ENCODE data around the gene PROSER2.

GRCh38 chr10:11898033-11898371, 74.8 kb downstream of the PROSER2 start:
- TF ChIP-seq SNAI2 (CRISPR knock-in tag; IDR thresholded peaks at IDR 0.05) (no peak), RARB (CRISPR knock-in tag; IDR thresholded peaks at IDR 0.05) (no peak), ZFP3 (CRISPR knock-in tag; IDR thresholded peaks at IDR 0.05) (no peak), ESRRG (CRISPR knock-in tag; IDR thresholded peaks at IDR 0.05) (no peak), ISL1 (CRISPR knock-in tag; IDR thresholded peaks at IDR 0.05) (no peak), PATZ1 (CRISPR knock-in tag; IDR thresholded peaks at IDR 0.05; ENCODE audit: borderline replicate concordance) (no peak), ZNF8 (CRISPR knock-in tag; IDR thresholded peaks at IDR 0.05) (no peak), CREB5 (CRISPR knock-in tag; IDR thresholded peaks at IDR 0.05; ENCODE audit: low read depth) (no peak), TSHZ2 (CRISPR knock-in tag; IDR thresholded peaks at IDR 0.05) (no peak), CSDC2 (CRISPR knock-in tag; IDR thresholded peaks at IDR 0.05) (no peak), PPARA (CRISPR knock-in tag; IDR thresholded peaks at IDR 0.05; ENCODE audit: borderline replicate concordance) (no peak)
- TF ChIP-seq, protein P1, sequence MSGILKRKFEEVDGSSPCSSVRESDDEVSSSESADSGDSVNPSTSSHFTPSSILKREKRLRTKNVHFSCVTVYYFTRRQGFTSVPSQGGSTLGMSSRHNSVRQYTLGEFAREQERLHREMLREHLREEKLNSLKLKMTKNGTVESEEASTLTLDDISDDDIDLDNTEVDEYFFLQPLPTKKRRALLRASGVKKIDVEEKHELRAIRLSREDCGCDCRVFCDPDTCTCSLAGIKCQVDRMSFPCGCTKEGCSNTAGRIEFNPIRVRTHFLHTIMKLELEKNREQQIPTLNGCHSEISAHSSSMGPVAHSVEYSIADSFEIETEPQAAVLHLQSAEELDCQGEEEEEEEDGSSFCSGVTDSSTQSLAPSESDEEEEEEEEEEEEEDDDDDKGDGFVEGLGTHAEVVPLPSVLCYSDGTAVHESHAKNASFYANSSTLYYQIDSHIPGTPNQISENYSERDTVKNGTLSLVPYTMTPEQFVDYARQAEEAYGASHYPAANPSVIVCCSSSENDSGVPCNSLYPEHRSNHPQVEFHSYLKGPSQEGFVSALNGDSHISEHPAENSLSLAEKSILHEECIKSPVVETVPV (CRISPR knock-in tag; IDR thresholded peaks at IDR 0.05) = no peak
- TF ChIP-seq, protein P2, sequence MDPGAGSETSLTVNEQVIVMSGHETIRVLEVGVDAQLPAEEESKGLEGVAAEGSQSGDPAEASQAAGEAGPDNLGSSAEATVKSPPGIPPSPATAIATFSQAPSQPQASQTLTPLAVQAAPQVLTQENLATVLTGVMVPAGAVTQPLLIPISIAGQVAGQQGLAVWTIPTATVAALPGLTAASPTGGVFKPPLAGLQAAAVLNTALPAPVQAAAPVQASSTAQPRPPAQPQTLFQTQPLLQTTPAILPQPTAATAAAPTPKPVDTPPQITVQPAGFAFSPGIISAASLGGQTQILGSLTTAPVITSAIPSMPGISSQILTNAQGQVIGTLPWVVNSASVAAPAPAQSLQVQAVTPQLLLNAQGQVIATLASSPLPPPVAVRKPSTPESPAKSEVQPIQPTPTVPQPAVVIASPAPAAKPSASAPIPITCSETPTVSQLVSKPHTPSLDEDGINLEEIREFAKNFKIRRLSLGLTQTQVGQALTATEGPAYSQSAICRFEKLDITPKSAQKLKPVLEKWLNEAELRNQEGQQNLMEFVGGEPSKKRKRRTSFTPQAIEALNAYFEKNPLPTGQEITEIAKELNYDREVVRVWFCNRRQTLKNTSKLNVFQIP (CRISPR knock-in tag; IDR thresholded peaks at IDR 0.05; ENCODE audit: borderline replicate concordance, low read depth) = no peak
